Activated B cell treated with CpG ODN at 0.5 μM for 24 hours (primary cell): Measurements from ENCODE around the gene DPM2. TPM values are rescaled to one million over a fixed set of nuclear protein-coding genes. Genes with fewer than 3 reads are reported as not detected.

Experiments used
- ATAC-seq: fragments of 200-7000 bp; cut with Tn5 transposase; one replicate; pipeline ENCODE4 v1.10.0; 2021; ENCODE audit warnings: low read depth, mild to moderate bottlenecking, moderate library complexity
- CTCF ChIA-PET: fragments of 350-600 bp; sonication (Branson Sonifier 250); formaldehyde crosslinking; loops from one replicate; lab custom pipeline; 2021; ENCODE audit warnings: antibody characterized with exemption; lab: Charles Lee
- POLR2A ChIA-PET: fragments of 350-600 bp; sonication (Branson Sonifier 250); formaldehyde crosslinking; loops from one replicate; lab custom pipeline; 2021; ENCODE audit warnings: antibody characterized with exemption; lab: Charles Lee
- DNase-seq: peaks from one replicate; pipeline ENCODE4 v3.0.0; 2022
- H3K27ac Mint-ChIP-seq: one replicate; pipeline ENCODE4 v1.8.0; 2020; ENCODE audit warnings: mixed read lengths
- H3K27me3 Mint-ChIP-seq: one replicate; pipeline ENCODE4 v1.8.0; 2021; ENCODE audit warnings: mixed read lengths
- H3K36me3 Mint-ChIP-seq: one replicate; pipeline ENCODE4 v1.8.0; 2021; ENCODE audit warnings: low read depth, mixed read lengths
- H3K4me1 Mint-ChIP-seq: one replicate; pipeline ENCODE4 v1.8.0; 2021; ENCODE audit warnings: mixed read lengths
- H3K4me3 Mint-ChIP-seq: one replicate; pipeline ENCODE4 v1.8.0; 2020; ENCODE audit warnings: mild to moderate bottlenecking, mixed read lengths
- H3K9me3 Mint-ChIP-seq: one replicate; pipeline ENCODE4 v1.8.0; 2020; ENCODE audit warnings: mixed read lengths
- CTCF ChIP-seq: fragments of 200-600 bp; IDR thresholded peaks from one replicate; pipeline ENCODE4 v1.8.0; 2022; ENCODE audit warnings: antibody characterized with exemption, mild to moderate bottlenecking
- intact Hi-C: fragments of 100-400 bp; cut with micrococcal nuclease; formaldehyde crosslinking; loops from one replicate; pipeline ENCODE4 v1.15.1; 2024
- total RNA-seq: library from RNA; stranded (reverse); gene quantifications from 2 replicates; pipeline ENCODE4 v1.2.3, GENCODE V29; 2022

Gene DPM2
- total RNA-seq, 1 donor from 2014 or later, result 50.6 TPM

GRCh38 chr9:127950513-127951289 is 13.0 kb upstream of the DPM2 start:
- H3K27me3 Mint-ChIP-seq, result no peaks in the 10 kb centered on the region
- peaks cover 33% of the 10 kb centered on the region for H3K4me1 Mint-ChIP-seq
- H3K27ac Mint-ChIP-seq, result peak overlapping the region; percentile 61
- TF ChIP-seq CTCF, result no peak
- ATAC-seq, result no peak
- peaks cover 45% of the 10 kb centered on the region for H3K36me3 Mint-ChIP-seq
- DNase-seq, result no peak
- ChIA-PET POLR2A (interaction anchor here (0.6 kb wide), 1 partner anchor 117 kb away, joined by 3 read pairs; the partner anchor contains the start of gene NAIF1), CTCF (interaction anchor here (3.2 kb wide), 1 partner anchor 84 kb away, joined by 21 read pairs; no protein-coding TSS in a partner anchor)
- H3K4me3 Mint-ChIP-seq, result no peak overlapping the region
- intact Hi-C loops, result no loop called here
- no peaks in the 10 kb centered on the region for H3K9me3 Mint-ChIP-seq

- H3K4me1 Mint-ChIP-seq, result peaks cover 26% of the 10 kb centered on the region
- peaks cover 50% of the 10 kb centered on the region for H3K36me3 Mint-ChIP-seq
- no peak for DNase-seq
- TF ChIP-seq CTCF, result no peak
- no peak for ATAC-seq
- H3K4me3 Mint-ChIP-seq, result no peak overlapping the region
- intact Hi-C loops, result no loop called here
- H3K9me3 Mint-ChIP-seq, result no peaks in the 10 kb centered on the region
- CTCF ChIA-PET, result interaction anchor here (3.2 kb wide), 1 partner anchor 85 kb away, joined by 21 read pairs; no protein-coding TSS in a partner anchor
- H3K27ac Mint-ChIP-seq, result no peak overlapping the region
- H3K27me3 Mint-ChIP-seq, result no peaks in the 10 kb centered on the region
- POLR2A ChIA-PET, result interaction anchor here (0.6 kb wide), 1 partner anchor 31 kb away, joined by 4 read pairs; no protein-coding TSS in a partner anchor
Observed at GRCh38 chr9:127949827-127950512, 12.3 kb upstream of the DPM2 start.

- CTCF ChIA-PET, result interaction anchor here (0.9 to 3.2 kb wide), 2 partner anchors 87 to 170 kb away, joined by 3 to 21 read pairs; no protein-coding TSS in a partner anchor
- intact Hi-C loops, result no loop called here
- Mint-ChIP-seq H3K36me3 (peaks cover 65% of the 10 kb centered on the region), H3K27ac (peak overlapping the region; percentile 54), H3K27me3 (no peaks in the 10 kb centered on the region), H3K9me3 (no peaks in the 10 kb centered on the region), H3K4me1 (peaks cover 26% of the 10 kb centered on the region), H3K4me3 (no peak overlapping the region)
- ATAC-seq (no peak), DNase-seq (no peak)
- POLR2A ChIA-PET, result interaction anchor here (0.9 to 1.1 kb wide), 2 partner anchors 36 to 78 kb away, joined by 3 to 4 read pairs; no protein-coding TSS in a partner anchor
- no peak for TF ChIP-seq CTCF
Observed at GRCh38 chr9:127947841-127948710, 10.4 kb upstream of the DPM2 start.

GRCh38 chr9:127946728-127947127 is 9.1 kb upstream of the DPM2 start:
- Mint-ChIP-seq H3K9me3 (no peaks in the 10 kb centered on the region), H3K4me3 (no peak overlapping the region), H3K36me3 (peaks cover 73% of the 10 kb centered on the region), H3K27me3 (no peaks in the 10 kb centered on the region), H3K4me1 (peaks cover 27% of the 10 kb centered on the region), H3K27ac (no peak overlapping the region)
- ChIA-PET CTCF (no interaction called here), POLR2A (no interaction called here)
- DNase-seq (no peak), ATAC-seq (no peak)
- no peak for TF ChIP-seq CTCF
- intact Hi-C loops, result no loop called here
